ENCODE results near the gene EHD1. TPM values are rescaled to one million over a fixed set of nuclear protein-coding genes. Genes with fewer than 3 reads are reported as not detected.
"Not testable (repeated sequence)": the region's sequence is repeated elsewhere in the genome, so short reads cannot be mapped to it uniquely, and the experiment has no call there.

The EHD1 gene
- total RNA-seq, 1 donor from 2014 or later = 86.0 TPM

- no peak for DNase-seq
Measured at GRCh38 chr11:64856382-64857227, 21.8 kb downstream of the EHD1 start.

DNA sequence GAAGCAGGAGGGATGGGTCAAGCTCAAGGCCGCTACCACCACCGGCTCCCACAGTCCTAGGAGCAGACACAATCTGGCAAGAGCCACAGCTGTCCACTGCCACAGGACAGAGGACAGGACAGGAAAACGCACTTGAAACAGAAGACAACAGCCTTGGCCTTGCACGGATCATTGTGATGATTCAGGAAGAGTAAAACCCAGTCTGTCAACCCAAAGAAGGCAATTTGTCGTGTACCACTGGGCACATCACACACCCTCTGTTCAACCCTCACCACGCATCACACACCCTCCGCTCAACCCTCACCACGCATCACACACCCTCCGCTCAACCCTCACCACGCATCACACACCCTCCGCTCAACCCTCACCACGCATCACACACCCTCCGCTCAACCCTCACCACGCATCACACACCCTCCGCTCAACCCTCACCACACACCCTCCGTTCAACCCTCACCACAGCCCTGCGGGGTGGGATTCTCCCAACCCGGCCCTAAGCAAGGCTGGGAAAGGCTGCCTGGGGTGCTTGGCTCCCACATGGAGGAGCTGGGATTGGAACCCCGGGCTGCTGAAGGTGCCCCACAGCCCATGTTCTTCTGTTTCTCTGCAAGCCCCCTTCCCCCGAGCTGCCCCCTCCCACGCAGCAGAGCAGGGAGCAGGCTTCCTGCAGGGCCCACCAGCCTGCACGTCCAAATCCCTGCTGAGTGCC, 22.7 kb downstream of the EHD1 start:
- no peak for DNase-seq

DNA sequence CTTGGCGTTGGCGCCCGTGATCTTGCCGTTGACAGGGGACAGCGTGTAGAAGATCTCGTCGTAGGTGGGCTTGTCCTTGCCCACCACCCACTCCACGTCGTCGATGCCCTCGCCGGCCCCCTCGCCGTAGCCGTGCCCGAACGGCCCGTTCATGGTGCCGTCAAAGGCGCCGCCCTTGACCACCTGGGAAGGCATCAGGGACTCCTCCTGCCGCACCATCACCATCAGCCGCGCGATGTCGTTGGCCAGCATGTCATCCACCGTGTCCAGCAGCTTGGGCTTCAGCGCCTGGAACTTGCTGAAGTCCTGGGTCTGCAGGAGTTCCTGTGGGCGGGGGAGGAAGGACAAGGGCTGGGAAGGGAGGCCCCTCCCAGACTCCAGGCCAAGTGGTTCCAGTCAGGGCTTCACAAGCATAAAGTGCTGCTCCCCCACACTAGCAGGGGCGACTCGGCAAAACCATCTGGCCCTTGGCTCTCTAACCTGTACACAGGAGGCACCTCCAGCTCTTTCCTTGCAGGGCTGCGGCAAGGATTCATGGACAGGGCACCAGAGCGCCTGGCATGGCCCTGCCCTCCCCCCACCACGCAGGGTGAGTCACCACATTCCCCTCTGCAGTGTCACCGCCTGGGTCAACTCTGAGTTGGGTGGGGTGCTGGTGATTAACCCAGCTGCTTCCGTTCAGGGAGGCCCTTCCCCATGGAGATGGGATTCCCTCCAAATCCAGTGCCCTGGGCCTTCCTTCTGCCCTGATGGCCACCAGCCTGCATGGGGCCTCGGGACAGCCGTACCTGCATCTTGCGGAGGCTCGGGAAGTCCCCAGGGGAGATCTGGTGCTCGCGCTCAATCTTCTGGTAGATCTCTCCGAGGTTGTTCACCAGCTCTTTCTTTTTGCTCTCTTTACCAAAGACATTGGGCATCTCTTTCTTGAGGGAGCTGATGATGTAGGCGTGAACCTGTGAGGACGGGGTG, 23.6 kb downstream of the EHD1 start:
- DNase-seq = no peak

GRCh38 chr11:64854157-64854533, 24.3 kb downstream of the EHD1 start:
- no peak for DNase-seq

DNA sequence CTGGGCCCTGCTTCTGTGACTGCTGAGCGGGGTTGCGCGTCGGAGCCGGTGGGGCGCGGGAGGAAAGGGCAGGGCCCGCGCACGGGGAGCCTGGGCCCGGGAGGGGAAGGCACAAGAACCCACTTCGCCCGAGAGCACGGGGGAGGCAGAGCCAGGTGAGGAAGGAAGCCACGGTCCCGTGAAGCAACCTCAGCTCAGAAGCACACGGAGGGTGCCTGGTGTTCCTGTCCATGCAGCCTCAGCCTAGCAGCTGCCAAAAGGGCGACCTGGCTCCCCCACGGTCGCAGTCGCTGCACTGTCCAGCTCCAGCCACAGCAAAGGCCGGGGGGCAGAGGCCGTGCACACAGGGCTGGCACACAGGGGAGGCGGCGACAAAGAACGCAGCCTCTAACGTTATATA, 24.7 kb downstream of the EHD1 start:
- no peak for DNase-seq

DNA sequence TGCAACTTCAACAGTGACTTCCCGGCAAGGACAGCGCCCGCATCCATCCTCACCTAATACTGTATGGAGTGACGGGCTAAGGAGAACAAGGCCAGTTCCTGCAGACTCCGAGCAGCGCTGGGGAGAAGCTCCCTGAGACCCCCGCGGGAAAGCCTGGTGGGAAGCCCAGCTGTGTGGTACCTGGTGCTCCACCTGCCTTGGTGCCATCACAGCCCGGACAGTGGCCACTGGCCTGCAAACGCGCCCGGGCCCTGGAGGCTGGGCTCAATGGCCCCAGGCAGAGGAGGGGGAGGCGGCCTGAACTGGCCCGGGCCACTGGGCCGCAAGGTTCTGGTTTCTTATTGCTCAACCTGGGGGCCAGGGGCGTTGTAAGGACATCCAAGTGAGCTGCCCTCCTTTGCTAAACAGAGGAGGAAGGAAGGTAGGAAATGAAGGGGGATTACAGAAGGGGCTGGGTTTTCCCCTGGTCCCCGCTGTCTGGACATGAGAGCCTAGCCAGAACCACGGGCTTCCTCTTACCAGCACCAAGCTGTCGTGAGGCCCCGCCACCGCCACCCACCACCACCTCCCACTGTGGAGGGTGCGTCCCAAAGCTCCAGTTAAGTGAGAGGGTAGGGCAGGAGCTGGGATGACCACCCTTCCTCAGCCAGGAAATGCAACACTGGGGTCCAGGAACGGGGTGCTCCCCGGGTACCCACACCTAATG, 25.5 kb downstream of the EHD1 start:
- DNase-seq = no peak

- DNase-seq = no peak
Measured at GRCh38 chr11:64851831-64852351, 26.5 kb downstream of the EHD1 start.

GRCh38 chr11:64850979-64851567, 27.3 kb downstream of the EHD1 start:
- DNase-seq = no peak

DNA sequence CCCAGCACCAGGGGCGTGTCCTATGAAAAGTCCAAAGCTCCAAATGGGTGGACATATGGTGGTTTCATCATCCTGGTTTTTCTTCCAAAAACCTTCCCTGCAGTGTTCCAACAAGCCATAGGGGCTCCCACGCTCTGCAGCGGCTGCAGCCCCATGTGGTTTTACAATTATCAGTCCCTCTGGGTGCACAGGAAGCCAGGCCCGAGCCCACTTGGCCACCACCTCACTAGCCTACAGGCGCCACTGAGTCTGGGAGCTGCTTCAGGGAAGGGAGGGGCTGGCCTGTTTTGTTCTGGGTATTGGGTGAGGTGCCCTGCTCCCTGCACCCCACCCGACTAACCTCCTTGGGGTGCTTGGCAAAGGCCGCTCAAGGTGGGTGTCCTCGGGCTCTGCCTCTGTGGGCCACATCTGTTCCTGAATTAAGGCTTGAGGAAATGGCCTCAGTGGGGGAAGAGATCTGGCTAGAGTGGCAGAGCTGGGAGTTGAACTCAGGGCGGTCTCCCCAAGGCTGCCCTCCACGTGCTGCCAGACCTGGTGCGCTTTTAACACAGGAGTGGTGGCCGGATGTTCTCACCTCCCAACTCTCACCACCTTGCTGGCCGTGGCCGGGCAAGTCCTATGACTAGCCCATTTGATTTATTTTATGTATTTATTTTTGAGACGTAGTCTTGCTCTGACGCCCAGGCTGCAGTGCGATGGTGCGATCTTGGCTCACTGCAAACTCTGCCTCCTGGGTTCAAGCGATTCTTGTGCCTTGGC, 28.6 kb downstream of the EHD1 start:
- no peak for DNase-seq

- DNase-seq = no peak
Measured at GRCh38 chr11:64848826-64849597, 29.4 kb downstream of the EHD1 start.

- no peak for DNase-seq
Measured at GRCh38 chr11:64848214-64848825, 30.1 kb downstream of the EHD1 start.

DNA sequence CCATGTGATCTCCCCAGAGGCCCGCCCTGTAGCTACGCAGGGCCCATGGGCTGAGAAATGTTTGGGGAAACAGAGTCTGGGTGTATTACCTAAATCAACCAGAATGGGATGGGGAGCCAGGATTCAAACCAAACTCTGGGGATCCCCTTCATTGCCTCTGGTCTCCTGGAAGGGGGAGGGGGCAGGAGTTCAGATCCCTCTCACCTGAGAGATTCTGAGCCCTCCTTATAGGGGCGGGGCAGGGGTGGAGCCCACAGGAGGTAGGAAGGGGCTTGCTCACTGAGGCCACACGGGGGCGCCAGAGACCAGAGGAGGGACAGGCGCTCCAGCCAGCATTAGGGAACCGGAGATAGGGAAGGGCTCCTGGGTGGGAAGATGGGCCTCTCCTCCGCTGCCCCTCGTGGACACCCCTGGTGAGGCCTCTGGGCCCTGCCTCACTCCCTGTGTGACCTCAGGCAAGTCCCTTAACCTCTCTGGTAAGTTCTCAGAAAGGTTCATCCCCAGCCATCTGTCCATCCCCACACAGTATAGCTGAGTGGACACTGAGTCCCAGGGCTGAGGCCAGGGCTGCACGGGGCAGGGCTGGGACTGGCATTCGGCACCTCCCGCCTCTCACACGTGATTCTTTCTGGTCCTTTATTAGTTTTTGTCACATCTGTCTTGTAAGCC, 31.3 kb downstream of the EHD1 start:
- peak; percentile 98 for DNase-seq

DNA sequence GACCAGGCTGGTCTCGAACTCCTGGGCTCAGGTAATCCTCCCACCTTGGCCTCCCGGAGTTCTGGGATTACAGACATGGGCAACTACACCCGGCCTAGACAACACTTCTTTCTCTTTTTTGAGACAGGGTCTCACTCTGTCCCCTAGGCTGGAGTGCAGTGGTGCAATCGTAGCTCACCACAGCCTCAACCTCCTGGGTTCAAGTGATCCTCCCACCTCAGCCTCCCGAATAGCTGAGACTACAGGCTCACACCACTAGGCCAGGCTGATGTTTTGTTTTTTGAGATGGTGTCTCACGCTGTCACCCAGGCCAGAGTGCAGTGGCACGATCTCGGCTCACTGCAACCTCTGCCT, 32.7 kb downstream of the EHD1 start:
- DNase-seq = not testable (repeated sequence)

- no peak for DNase-seq
Measured at GRCh38 chr11:64845129-64845775, 33.2 kb downstream of the EHD1 start.

- DNase-seq = peak; percentile 80
Measured at GRCh38 chr11:64844330-64845128, 33.9 kb downstream of the EHD1 start, which contains the start of gene CDC42BPG. Gene CDC42BPG, minus strand, starts transcription at chr11:64844653. Its CDS starts 84 bp downstream, at chr11:64844569.

DNA sequence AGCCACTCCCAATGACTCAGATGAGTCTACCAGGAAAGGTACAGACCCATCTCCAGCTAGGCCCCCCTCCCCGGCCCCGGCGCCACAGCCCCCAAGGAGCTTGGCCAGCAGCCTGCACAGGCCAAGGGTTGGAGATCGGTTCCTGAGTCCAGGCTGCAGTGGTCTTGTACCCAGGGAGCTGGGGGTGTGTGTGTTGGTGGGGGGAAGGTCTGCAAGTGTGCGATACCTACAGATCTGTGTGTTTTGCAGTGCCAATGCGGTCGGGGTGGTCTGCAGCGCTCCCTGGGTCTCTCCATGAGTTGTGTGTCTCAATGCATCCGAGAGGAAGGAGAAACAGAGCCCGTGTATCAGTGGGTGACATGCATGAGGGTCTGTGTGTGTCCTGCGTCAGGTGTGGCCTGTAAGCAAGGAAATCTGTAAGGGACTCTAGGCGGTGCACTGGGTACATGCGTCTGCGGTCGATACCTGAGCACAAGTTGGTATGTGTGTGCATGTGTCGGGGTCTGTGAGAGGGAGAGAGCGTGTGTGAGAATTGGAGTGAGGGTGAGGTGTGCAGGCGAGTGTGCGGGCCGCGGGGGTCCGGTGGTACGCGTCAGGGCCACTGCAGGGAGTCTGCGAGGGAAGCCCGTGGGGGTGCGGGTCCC, 34.6 kb downstream of the EHD1 start:
- DNase-seq = no peak

Data from tongue (tissue), 2 donors.